Stimulated activated CD4-positive, alpha-beta T cell treated with anti-CD3 and anti-CD28 coated beads, Interleukin-1b, Interleukin-23, amount 100 ng/mL, for 1 hour (primary cell): Measurements from ENCODE around the gene BOK.

ENCODE experiments used
- DNase-seq, 2 donors: peaks; one replicate each; pipeline ENCODE4 v3.0.0-alpha.2; 2020; ENCODE audit warnings: low read depth in 2 of 2

BOK gene

GRCh38 chr2:241619597-241620418 is 61.3 kb downstream of the BOK start:
- no peak for DNase-seq

- DNase-seq, result no peak
Observed at GRCh38 chr2:241620419-241620769, 61.8 kb downstream of the BOK start.
